Fibroblast of skin of back (primary cell): ENCODE measurements around the gene MX1.

Experiments used
- DNase-seq: peaks from one replicate; pipeline ENCODE4 v3.0.0-alpha.2; 2013

Gene MX1

GRCh38 chr21:41494242-41494641 is 68.2 kb downstream of the MX1 start:
- no peak for DNase-seq

- no peak for DNase-seq
Measured at GRCh38 chr21:41497008-41497407, 71.0 kb downstream of the MX1 start.

- DNase-seq: no peak
Measured at GRCh38 chr21:41497788-41498187, 71.7 kb downstream of the MX1 start.

- DNase-seq: no peak
Measured at GRCh38 chr21:41499920-41500319, 73.9 kb downstream of the MX1 start.

- no peak for DNase-seq
Measured at GRCh38 chr21:41500363-41500762, 74.3 kb downstream of the MX1 start.

- no peak for DNase-seq
Measured at GRCh38 chr21:41500931-41501381, 74.9 kb downstream of the MX1 start.

GRCh38 chr21:41501919-41502318 is 75.9 kb downstream of the MX1 start:
- DNase-seq: no peak

GRCh38 chr21:41503331-41503730 is 77.3 kb downstream of the MX1 start:
- no peak for DNase-seq

- no peak for DNase-seq
Measured at GRCh38 chr21:41504030-41504429, 78.0 kb downstream of the MX1 start.

- DNase-seq: no peak
Measured at GRCh38 chr21:41506005-41506594, 80.1 kb downstream of the MX1 start.

- DNase-seq: no peak
Measured at GRCh38 chr21:41506611-41507520, 80.8 kb downstream of the MX1 start.

GRCh38 chr21:41507521-41508414 is 81.7 kb downstream of the MX1 start, which contains the start of gene TMPRSS2:
TMPRSS2 (minus strand) TSS chr21:41508158; CDS start chr21:41498133, 10,025 bp downstream.
- no peak for DNase-seq

- no peak for DNase-seq
Measured at GRCh38 chr21:41508415-41509144, 82.5 kb downstream of the MX1 start.
